HG02623 (cell line): ENCODE data around the gene NDFIP1.
"Not testable (repeated sequence)": the region's sequence is repeated elsewhere in the genome, so short reads cannot be mapped to it uniquely, and the experiment has no call there.

Source experiments
- ATAC-seq: cut with Tn5 transposase; IDR thresholded peaks from one replicate; pipeline ENCODE4 v1.9.1; 2021; ENCODE audit warnings: moderate library complexity; ENCODE audit not compliant: unreplicated experiment

NDFIP1 gene

DNA sequence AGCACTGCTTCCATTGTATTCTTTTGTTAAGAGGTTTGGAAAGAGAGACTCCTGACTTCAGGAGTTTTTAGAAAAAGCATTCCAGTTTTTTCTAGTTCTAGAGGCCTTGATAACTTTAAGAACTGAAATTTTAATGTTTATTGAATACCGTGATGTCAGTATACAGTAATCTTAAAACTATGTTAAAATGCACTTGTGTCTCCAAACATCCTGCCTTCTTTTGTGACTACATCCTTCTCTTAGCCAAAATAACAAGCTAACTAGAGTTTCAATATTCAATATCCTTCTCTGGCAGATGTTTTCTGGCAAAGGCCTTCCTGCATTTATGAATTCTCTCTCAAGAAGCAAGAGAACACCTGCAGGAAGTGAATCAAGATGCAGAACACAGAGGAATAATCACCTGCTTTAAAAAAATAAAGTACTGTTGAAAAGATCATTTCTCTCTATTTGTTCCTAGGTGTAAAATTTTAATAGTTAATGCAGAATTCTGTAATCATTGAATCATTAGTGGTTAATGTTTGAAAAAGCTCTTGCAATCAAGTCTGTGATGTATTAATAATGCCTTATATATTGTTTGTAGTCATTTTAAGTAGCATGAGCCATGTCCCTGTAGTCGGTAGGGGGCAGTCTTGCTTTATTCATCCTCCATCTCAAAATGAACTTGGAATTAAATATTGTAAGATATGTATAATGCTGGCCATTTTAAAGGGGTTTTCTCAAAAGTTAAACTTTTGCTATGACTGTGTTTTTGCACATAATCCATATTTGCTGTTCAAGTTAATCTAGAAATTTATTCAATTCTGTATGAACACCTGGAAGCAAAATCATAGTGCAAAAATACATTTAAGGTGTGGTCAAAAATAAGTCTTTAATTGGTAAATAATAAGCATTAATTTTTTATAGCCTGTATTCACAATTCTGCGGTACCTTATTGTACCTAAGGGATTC, 43.1 kb downstream of the NDFIP1 start:
- no peak for ATAC-seq

DNA sequence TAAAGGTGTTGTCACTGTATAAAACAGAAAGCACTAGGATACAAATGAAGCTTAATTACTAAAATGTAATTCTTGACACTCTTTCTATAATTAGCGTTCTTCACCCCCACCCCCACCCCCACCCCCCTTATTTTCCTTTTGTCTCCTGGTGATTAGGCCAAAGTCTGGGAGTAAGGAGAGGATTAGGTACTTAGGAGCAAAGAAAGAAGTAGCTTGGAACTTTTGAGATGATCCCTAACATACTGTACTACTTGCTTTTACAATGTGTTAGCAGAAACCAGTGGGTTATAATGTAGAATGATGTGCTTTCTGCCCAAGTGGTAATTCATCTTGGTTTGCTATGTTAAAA, 43.8 kb downstream of the NDFIP1 start:
- no peak for ATAC-seq

DNA sequence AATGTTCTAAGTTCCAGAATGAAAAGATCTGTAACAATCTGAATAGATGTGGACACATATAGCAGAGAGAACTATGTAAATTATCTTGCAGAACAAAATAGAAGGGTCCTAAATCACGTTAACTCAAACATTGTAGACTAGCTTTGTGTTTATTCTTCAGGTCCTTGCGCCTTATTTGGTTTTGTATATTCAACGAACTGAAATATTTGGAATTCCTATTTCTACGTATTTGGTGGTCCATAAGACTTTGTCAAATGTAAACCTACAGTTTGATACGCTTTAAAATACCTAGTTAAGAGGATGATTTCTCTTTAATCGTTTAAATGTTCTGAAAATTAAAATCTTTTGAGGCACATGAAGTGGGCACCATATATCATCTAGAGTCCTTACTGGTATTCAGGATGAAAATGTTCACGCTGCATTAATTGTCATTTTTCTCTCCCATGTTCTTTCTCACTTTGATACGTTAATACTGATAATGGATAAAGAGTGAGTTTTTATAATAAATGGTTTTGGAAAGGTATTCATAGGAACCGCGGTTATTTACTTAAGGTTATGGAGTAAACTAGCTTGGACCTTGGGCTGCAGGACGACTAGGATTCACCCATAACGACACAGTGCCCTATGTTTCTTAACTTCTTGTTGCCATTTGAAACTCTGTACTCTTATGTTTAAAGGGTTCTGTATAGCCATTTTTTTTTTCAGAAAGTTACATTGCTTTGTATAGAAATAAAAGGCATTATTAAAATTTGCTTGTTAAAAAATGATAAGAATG, 45.3 kb downstream of the NDFIP1 start:
- no peak for ATAC-seq

DNA sequence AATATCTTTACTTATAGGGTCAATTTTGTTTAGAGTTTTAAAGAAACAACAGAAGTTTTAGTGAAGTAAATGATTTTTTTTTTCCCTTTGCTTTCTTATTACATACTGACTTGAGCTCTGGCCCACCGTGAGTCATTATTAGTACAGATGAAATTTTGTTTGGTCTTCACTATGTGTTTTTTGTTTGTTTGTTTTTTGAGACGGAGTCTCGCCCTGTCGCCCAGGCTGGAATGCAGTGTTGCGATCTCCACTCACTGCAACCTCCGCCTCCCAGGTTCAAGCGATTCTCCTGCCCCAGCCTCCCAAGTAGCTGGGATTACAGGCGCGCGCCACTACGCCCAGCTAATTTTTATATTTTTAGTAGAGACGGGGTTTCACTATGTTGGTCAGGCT, 45.9 kb downstream of the NDFIP1 start:
- not testable (repeated sequence) for ATAC-seq

DNA sequence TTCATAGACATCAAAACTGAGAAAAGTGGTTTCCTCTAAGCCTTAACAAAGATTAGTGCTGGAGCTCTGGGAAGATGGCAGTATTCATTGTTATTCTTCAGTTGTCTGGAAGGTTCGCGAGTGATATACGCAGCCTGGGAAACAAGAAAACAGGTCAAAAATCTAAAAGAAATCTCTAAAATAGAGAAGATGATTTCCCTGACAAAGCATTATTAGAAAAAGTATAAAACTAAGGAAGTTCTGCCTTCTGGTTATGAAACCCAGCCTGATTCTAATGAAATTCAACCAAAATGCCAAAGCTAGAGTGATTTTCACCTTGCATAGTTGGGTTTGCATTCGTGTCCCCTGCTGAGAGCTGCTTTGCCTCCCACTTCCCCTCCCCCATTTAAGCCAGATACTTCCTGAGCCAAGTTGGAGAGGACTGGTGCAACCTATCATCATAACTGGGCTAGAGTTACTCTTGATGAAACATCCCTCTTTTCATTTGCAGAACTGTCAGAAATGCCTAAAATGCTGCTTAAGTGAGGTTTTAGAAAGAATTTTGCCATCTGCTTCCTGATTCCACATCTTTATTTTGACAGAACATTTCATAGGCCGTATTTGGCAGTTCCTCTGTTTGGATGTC, 48.4 kb downstream of the NDFIP1 start:
- ATAC-seq, result no peak

DNA sequence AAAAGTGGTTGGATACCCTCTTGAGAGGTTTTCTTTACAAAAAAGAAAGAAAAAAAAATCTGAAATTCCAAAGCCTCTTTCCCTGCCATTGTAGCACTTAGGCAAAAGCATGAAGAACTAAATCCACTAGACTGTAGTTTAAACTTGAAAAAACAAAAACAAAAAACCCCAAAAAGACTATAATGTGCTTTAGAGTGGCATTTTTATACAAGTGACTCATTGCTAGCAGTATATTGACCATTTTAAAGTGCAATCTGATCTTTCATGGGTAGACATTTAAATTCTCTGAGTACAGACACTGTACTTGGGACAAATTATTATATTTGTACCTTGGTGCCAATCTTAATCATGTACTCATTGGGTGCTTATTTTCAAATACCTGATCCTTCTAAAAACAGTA, 50.8 kb downstream of the NDFIP1 start:
- no peak for ATAC-seq

DNA sequence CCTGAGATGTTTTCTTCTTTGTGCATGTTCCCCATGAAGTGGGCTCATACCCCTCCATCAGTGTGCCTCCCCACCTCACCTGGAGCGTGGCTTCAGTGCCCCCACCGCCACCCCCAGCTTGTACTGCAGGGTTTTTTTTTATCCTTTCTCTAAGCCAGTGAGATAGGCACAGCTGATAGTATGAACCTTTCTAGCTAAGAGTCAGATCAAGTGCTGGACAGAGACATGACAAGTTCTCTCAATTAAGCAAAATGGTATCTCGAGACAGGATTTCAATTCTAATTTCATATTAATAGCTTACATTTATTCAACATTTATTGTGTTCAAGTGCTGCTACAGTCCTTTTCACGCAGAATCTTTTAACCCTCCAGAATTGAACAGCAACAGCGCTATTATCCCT, 55.7 kb downstream of the NDFIP1 start:
- no peak for ATAC-seq

DNA sequence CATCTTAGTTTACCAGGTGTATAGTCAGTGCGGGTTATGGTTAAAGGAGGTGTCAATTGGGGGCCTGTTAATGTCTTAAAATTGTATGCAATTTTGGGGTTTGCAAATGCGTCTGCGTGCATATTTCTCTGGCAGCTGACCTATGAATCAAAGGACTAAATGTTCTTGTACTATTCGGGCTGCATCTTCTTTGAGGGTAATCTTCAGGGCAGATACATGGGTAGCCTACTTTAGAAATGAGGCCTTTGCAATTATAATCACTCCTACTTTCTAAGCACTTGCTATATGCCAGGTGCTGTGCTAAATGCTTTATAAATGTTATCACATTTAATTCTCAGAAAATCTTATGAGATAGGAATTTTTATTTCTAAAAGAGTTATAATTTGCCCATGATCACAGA, 58.2 kb downstream of the NDFIP1 start:
- ATAC-seq, result no peak

DNA sequence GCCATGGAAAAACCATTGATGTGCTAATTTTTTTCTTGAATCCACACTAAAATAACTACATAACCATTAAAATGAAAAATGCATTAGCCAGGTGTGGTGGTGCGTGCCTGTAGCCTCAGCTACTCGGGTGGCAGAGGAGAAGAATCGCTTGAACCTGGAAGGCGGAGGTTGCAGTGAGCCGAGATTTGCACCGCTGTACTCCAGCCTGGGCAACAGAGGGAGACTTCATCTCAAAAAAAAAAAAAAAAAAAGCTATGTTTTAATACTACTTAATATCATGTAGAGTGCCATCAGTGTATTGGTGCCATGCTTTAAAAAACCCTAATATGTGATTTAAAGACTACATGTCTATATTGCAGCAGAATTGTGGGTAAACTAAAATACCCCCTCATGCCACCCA, 58.9 kb downstream of the NDFIP1 start:
- no peak for ATAC-seq

DNA sequence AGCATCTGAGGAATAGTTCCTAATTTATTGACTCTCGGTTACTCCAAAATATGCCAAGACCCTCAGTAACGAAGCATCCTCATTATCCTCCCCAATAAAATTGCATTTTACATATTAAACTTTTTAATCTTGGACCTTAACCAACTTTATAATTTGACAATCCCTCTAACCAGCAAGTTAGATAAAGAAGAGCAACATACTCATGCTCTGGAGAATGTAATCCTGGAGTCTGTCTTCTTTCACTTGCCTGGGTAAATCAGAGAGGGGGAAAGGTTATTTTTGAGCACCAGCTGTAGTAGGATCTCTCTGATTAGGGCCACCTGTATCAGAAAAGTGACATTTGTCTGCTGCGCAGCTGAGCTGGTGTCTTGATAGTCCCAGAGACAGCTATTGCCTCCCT, 59.8 kb downstream of the NDFIP1 start:
- no peak for ATAC-seq

DNA sequence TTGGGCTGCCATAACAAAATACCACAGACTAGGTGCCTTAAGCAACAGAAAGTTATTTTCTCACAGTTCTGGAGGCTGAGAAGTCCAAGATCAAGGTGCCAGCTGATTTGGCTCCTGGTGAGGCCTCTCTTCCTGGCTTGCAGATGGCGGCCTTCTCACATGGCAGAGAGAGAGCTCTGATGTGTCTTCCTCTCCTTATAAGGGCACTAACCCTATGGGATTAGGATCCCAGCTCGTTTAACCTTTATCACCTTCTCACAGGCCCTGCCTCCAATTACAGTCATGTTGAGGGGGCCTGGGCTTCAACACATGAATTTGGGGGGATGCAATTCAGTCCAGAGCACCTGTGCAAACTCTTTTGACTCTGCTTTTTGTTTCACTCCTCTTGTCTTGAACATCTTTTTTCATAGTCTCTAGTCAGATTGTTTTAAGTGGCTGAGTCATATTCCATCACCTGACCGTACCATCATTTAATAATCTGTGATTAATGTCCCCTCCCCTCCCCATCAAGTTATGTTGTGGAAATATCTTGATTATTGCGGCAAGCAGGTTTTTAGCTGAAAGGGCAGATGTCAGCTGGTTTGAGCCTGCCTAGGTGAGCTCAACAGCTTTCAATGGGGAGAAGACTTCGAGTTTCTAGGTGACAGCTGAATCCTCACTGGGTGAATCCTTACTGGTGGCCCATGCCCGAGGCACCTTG, 61.8 kb downstream of the NDFIP1 start:
- no peak for ATAC-seq

DNA sequence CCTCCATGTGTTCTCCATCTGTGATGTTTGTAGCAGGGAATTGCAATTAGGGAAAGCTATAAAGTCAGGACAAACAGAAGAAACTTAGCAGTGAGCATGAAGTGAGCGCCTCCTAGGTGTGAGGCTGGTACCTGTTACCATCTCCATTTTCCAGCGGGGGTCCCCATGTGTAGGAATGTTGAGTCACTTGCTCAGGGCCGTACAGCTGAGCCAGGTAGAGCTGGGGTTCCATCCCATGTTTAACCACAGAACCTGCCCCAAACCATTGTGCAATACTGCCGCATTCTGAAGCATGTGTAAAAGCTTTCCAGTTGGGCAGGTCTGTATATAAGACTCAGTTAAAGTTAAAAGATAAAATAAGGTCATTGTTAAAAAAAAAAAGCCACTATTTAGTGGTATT, 62.7 kb downstream of the NDFIP1 start:
- no peak for ATAC-seq

DNA sequence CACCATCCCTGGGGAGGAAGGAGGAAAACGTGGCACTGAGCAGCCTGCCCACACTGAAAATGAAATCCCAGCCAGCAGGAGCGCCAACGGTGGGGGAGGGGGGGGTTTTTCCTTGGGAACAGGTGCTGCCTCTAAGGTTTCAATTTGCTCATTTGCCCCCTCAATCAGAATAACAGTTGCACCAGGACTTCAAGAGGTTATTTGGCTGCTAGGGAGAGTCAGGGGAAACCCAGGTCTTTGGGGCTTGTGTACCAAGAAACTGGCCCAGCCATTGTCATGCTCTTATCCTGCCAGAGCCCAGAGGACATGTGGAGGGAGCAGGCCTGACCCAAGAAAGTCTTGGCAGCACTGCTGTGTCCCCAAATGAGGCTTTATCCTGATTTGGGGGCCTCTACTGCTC, 66.5 kb downstream of the NDFIP1 start:
- ATAC-seq, result no peak

DNA sequence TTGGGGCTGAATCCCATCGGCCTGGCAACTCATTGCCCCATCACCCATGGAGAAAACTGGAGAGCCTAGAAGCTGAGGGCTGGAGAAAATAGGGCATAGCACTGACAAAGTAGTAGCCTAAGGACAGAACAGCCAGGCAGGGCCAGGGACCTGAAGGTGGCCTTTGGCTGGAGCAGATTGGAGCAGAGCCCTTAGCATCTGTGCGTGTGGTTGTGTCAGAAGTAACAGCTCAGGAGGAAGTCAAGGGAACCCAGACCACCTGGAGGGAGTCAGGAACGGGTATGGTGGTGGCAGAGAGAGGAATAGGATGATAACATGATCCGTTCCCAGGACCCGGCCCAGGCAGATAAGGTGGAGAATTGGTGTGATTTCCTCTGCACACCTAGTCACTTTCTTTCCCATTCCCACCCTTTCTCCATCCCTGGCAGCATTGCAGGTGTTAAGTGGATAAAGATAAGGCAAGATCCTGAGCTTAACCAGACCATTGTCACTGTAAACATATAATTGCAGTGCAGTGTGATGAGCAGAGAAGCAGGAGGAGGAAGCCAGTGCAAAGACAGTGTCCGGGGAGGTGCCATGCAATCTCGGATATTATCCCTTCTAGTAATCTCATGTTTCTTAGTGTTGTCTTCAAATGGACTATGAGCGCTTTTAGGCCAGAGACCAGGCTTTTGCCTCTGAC, 67.0 kb downstream of the NDFIP1 start:
- ATAC-seq, result no peak

DNA sequence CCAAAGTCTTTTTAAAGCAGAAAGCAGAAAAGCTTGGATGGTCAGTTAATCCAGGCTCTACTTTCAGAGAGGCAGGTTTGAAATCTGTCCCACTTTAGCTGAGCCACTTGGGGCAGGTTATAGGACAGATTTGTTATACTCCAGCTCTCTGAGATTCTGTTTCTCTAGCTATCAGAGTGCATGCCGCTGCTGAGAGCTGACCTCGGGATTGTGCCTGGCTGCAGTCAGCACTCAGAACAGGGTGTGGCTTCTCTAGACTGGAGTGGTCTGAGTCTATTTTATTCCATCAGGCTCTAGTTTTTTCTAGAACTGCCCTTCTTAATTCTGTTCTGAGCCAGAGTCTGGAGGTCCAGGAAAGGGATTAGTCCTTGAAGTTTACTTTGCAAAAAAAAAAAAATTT, 67.7 kb downstream of the NDFIP1 start:
- ATAC-seq, result no peak

DNA sequence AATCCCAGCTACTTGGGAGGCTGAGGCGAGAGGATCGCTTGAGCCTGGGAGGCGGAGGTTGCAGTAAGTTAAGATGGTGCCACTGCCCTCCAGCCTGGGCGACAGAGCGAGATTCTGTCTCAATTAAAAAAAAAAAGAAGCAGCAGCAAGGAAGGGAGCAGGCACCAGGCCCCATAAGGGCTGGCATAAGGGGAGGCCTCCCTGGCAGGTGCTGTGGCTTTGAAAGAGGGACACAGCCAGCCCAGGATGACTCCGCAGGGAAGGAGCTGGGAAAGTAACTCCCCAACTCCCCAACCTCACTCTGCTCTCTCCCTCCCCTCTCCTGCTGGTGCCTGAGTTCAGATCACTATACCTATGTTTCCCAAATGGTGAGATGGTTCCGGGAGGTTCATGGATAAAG, 70.1 kb downstream of the NDFIP1 start:
- no peak for ATAC-seq

DNA sequence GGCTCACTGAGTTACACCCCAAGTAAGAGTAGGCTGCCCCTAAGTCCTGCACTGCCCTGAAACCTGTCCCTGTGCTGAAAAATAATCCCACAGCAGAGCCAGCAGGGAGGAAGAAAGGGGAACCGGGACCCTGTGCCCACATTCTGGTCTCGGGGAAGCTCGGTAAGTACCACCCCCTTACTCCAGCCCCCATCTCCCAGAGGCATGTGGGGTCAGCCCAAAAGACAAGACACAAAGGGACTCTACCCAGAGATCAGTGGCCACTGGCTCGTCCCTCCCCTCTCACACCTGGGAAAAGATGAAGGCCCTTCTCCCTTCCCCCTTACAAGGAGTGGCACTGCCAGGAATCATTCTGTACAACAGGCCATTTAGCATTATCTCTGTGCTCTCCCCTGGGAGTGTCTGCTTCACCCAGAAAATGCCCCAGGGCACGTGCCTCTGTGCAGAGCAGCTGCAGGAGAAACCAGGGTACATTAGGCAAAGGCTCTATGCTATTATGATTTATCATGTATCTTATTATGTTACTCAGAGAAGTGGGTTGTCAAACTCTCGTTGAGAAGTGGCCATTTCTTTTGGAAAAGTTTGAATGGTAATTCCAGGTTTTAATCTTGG, 71.3 kb downstream of the NDFIP1 start:
- no peak for ATAC-seq

DNA sequence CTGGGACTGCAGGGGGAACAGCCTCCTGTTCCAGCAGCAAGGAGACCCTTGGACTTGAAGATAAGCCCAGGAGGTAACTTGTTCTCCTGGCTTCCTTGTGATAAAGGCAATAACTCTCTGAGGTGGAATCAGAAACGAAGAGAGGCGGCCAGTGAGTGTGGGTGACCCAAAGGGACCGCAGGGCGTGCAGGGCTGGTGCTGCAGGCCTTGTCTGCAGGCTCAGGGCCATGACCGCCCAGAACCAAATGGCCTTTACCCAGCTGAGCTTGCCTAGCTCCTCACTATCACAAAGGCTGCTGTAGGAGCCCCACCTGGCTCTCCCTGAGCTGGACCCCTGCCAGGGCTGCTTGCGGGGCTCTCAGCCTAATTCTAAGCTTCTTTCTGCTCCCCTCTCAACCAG, 72.5 kb downstream of the NDFIP1 start:
- no peak for ATAC-seq

DNA sequence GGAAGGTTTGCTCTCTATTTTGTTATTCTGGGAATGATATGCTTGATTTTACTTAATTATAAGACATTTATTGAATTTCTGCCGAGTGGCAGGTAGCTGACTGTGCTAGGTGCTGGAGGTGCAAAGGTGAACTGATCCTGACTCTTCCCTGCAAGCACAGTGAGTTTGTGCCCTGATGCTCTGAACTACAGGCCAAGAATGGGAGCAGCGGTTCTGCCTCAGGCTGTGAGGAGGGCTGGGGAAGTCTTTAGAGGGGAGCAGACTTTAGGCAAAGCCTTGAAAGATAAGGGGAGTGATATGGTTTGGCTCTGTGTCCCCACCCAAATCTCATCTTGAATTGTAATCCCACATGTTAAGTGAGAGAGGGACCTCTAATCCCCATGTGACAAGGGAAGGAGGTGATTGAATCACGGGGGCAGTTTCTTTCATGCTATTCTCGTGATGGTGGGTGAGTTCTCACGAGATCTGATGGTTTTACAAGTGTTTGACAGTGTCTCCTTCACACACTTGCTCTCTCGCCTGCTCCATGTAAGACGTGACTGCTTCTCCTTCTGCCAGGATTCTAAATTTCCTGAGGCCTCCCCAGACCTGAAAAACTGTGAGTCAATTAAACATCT, 73.1 kb downstream of the NDFIP1 start:
- no peak for ATAC-seq

DNA sequence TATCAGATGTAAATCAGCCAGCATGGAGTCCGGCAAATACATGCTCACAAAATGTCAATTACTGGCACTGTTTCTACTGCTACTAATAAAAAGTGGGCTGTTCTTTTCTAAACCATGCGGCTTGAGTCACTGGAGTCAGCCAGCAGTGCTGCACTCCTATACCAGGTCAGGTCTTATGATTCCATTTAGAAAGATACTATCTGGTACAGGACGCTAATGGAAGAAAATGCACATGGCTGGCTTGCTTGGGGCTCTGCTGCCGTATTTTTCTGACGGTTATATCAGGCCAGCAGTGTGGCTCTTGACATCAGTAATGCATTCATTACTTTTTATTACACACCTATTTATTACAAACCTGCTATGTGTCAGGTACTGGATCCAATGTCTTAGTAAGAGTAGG, 74.3 kb downstream of the NDFIP1 start:
- ATAC-seq, result no peak
